ENCODE results near the gene UBXN2A. TPM values are rescaled to one million over a fixed set of nuclear protein-coding genes. Genes with fewer than 3 reads are reported as not detected.

The UBXN2A gene
- polyA plus RNA-seq, 3 donors: 2.0 to 6.8 (median 5.5) TPM

DNA sequence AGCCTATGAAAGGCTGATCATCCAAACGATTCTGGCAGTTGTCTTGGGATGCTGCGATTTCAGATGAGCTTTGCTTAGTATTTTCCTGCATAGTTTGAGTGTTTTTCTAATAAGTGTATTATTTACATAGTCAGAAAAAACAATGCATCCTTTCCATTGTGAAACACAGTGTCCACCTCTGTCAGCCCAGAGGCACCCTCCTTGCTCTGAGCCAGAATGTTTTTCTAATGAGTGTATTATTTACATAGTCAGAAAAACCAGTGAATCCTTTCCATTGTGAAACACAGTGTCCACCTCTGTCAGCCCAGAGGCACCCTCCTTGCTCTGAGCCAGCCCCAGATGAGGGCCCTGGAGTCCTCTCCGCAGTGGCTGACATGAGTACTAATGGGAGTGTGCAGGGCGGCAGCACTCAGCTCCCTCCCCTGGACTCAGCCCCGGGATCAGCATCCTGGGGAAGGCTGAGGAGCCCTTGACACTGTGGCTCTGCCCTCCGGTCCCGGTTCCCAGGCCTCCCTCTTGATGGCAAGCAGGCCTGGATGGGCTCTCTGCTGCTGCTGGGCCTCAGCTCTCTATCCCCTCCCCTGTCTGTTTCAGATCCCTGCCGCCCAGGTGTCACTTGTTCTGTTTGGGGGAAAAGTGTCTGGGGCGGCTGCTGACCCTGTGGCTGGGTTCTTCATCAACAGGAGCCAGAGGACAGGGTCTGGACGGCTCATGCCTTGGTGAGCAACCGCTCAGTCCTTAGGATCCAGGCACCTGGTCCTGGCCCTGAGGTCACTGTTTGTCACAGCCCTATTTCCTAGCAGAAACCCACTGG lies 75.5 kb downstream of the UBXN2A start:
- intact Hi-C loops (cut with micrococcal nuclease): no loop called here
- no peak overlapping the region for H3K27ac ChIP-seq (ENCODE audit: low read depth in 1 of 2, low read length in 2 of 2)
- no peak overlapping the region for H3K9ac ChIP-seq (ENCODE audit: insufficient read depth, low read length, poor library complexity, severe bottlenecking)
- no peak overlapping the region for H2AFZ ChIP-seq (ENCODE audit: insufficient read depth, low read depth, low read length, poor library complexity, severe bottlenecking)
- H3K9me3 Mint-ChIP-seq: peaks cover 0 to 9% (median 0%) of the 10 kb centered on the region in 7 donors
- H3K79me2 ChIP-seq (ENCODE audit: insufficient read depth, low read length): no peaks in the 10 kb centered on the region
- no peak overlapping the region for H3K4me3 Mint-ChIP-seq
- no peak for DNase-seq
- H3K27me3 ChIP-seq (ENCODE audit: control insufficient read depth in 2 of 2, insufficient read depth in 2 of 2, low read length in 2 of 2): peaks cover 11 to 16% of the 10 kb centered on the region in 2 donors
- peaks cover 18 to 25% (median 23%) of the 10 kb centered on the region in 3 donors for H3K27me3 Mint-ChIP-seq (ENCODE audit: low read depth in 3 of 3)
- peaks cover 0 to 8% of the 10 kb centered on the region in 2 donors for H3K36me3 Mint-ChIP-seq
- no peaks in the 10 kb centered on the region for H3K36me3 ChIP-seq (replicated peaks in 1 of 2; ENCODE audit: control insufficient read depth in 1 of 2, insufficient read depth in 2 of 2, low read length in 2 of 2)
- H4K20me1 ChIP-seq (ENCODE audit: insufficient read depth, low read length): no peaks in the 10 kb centered on the region
- TF ChIP-seq CTCF (IDR thresholded peaks at IDR 0.05): no peak
- no peaks in the 10 kb centered on the region for H3K9me3 ChIP-seq (replicated peaks in 1 of 2; ENCODE audit: control insufficient read depth in 1 of 2, insufficient read depth in 1 of 2, low read length in 2 of 2)
- peaks cover 0 to 1% of the 10 kb centered on the region in 2 donors for H3K4me1 ChIP-seq (ENCODE audit: control insufficient read depth in 1 of 2, insufficient read depth in 2 of 2, low read length in 2 of 2)
- peaks cover 6% of the 10 kb centered on the region for H3K4me1 Mint-ChIP-seq
- no peak overlapping the region for H3K27ac Mint-ChIP-seq
- H3K4me2 ChIP-seq (replicated peaks; ENCODE audit: extremely low read depth, low read length, poor library complexity, severe bottlenecking): no peak overlapping the region
- no peak overlapping the region for H3K4me3 ChIP-seq (replicated peaks in 1 of 3; ENCODE audit: low read depth in 2 of 3, low read length in 3 of 3)
- 96% methylated on average over 5 of the region's 11 CpGs for WGBS (ENCODE audit: insufficient coverage)

DNA sequence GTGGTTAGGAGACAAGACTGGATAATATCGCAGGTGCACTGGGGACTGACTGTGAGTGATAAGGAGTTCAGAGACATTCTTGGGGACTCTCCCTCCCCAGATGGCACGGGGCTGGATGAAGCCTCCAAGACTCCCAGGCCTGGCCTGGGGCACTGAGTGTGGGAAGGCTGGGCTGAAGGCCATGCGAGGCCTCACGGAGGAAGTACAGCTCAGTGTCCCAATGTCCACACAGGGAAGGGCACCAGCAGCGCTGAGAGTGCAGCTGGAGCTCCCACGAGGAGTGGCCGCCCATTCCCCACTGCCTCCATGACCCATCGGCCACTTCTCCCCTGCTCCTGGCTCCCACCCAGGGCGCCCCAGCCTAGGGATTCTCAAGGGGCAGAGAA lies 76.1 kb downstream of the UBXN2A start:
- intact Hi-C loops (cut with micrococcal nuclease): no loop called here
- Mint-ChIP-seq H3K27me3 (ENCODE audit: low read depth in 3 of 3) (peaks cover 12 to 19% (median 17%) of the 10 kb centered on the region in 3 donors), H3K9me3 (peaks cover 0 to 3% (median 0%) of the 10 kb centered on the region in 7 donors), H3K4me1 (peaks cover 6% of the 10 kb centered on the region), H3K4me3 (no peak overlapping the region), H3K36me3 (peaks cover 0 to 6% of the 10 kb centered on the region in 2 donors), H3K27ac (no peak overlapping the region)
- H3K79me2 ChIP-seq (ENCODE audit: insufficient read depth, low read length): no peaks in the 10 kb centered on the region
- H3K9me3 ChIP-seq (replicated peaks in 1 of 2; ENCODE audit: control insufficient read depth in 1 of 2, insufficient read depth in 1 of 2, low read length in 2 of 2): no peaks in the 10 kb centered on the region
- no peaks in the 10 kb centered on the region for H4K20me1 ChIP-seq (ENCODE audit: insufficient read depth, low read length)
- H3K4me2 ChIP-seq (replicated peaks; ENCODE audit: extremely low read depth, low read length, poor library complexity, severe bottlenecking): no peak overlapping the region
- no peak overlapping the region for H3K27ac ChIP-seq (ENCODE audit: low read depth in 1 of 2, low read length in 2 of 2)
- no peaks in the 10 kb centered on the region for H3K4me1 ChIP-seq (ENCODE audit: control insufficient read depth in 1 of 2, insufficient read depth in 2 of 2, low read length in 2 of 2)
- no peak overlapping the region for H2AFZ ChIP-seq (ENCODE audit: insufficient read depth, low read depth, low read length, poor library complexity, severe bottlenecking)
- no peaks in the 10 kb centered on the region for H3K36me3 ChIP-seq (replicated peaks in 1 of 2; ENCODE audit: control insufficient read depth in 1 of 2, insufficient read depth in 2 of 2, low read length in 2 of 2)
- no peak for DNase-seq
- H3K9ac ChIP-seq (ENCODE audit: insufficient read depth, low read length, poor library complexity, severe bottlenecking): no peak overlapping the region
- H3K27me3 ChIP-seq (ENCODE audit: control insufficient read depth in 2 of 2, insufficient read depth in 2 of 2, low read length in 2 of 2): peaks cover 5 to 10% of the 10 kb centered on the region in 2 donors
- no peak for TF ChIP-seq CTCF (IDR thresholded peaks at IDR 0.05)
- WGBS (ENCODE audit: insufficient coverage): 93% methylated on average over 5 of the region's 9 CpGs
- no peak overlapping the region for H3K4me3 ChIP-seq (replicated peaks in 1 of 3; ENCODE audit: low read depth in 2 of 3, low read length in 3 of 3)

Measured in CD14-positive monocyte (primary cell).